ENCODE data around the gene MAP1LC3B.

- TF ChIP-seq CTCF (IDR thresholded peaks at IDR 0.05) (no peak), POLR2A (IDR thresholded peaks at IDR 0.05) (no peak)
These were observed 48.4 kb upstream of the MAP1LC3B start for GRCh38 chr16:87343753-87344050.
